GM19455 (cell line): ENCODE data around the gene C8G.

Experiments used
- ATAC-seq: cut with Tn5 transposase; IDR thresholded peaks from one replicate; pipeline ENCODE4 v1.9.1; 2021; ENCODE audit not compliant: unreplicated experiment

The C8G gene

GRCh38 chr9:136944519-136945332, at the start of gene C8G, which contains the start of gene FBXW5:
Gene C8G (plus strand): TSS chr9:136945243. CDS start chr9:136945321, 78 bp downstream.
Gene FBXW5 (minus strand): TSS chr9:136944738. CDS start chr9:136944083, 655 bp downstream.
- ATAC-seq: peak; percentile 73

GRCh38 chr9:136896027-136896426, 49.0 kb upstream of the C8G start:
- no peak for ATAC-seq

- no peak for ATAC-seq
Measured at GRCh38 chr9:136898483-136899100, 46.5 kb upstream of the C8G start.

DNA sequence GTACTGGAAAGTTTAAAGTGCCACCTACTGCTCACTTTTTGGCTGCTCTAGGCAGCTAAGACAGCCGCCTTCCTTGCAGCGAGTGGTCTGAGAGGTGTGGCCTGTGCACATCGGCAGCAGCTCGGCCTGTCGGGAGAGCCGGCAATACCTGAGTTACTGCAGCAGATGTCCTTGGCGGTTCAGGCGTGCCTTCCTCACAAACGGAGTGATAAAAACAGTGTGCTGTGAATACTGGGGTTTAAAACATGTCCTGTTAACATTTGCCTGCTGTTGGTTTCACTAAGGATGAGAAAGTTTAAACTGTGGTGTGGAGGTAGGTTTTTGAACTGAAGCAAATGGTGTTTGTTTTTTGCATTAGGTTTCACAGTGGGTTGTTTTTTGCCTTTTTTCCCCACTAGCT, 45.8 kb upstream of the C8G start:
- no peak for ATAC-seq

DNA sequence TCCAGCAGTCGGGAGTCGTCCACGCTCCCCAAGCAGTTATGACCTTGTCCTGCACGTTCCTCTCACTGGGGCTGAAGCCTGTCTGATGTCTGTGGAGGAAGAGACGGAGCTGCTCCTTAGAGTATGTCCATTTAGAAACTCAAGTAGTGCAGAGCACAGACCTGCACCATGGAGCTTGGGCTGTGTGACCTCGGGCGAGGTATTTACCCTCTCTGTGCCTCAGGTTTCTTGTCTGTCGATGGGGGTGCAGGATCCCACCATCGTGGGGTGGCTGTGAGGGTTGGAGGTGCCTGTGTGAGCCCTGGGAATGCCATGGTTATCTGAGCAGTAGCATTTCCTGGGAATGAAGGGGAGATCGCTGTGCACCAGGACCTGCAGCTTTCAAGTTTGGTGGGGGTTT, 44.5 kb upstream of the C8G start:
- ATAC-seq: no peak

GRCh38 chr9:136900988-136901515, 44.0 kb upstream of the C8G start:
- no peak for ATAC-seq

DNA sequence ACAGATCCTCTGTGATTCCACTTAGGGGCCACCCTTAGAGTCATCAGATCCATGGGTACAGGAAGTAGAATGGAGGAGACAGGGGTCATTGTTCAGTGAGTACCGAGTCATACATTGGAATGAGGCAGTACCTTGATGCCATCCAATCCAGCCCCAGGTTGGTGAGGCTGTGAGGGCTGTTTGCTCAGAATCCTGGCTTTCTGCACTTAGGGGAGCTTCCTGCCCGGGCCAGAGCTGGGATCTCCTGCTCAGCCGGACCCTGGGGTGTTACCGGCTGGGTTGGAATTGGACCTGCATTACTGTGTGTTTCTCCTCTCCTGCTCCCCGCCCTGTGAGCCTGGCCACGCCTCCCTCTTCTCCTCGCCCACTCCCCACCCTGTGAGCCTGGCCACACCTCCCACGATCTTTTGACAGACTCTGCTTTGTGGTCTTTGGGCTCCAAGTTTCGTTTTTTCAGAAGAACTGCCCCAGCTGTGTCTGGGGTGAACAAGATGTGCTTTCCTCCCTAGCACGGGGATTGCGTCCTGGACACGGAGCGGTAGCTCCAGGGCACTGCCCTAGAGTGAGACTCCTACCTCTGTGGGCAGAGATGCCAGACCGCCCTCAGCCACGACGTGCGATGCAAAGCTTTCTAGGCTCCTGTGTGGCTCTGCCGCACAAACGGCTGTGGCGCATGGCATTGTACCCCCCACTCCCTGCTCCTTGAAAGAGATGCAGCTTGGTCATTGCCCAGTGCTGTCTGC, 43.4 kb upstream of the C8G start:
- ATAC-seq: peak; percentile 51

GRCh38 chr9:136902259-136902821, 42.7 kb upstream of the C8G start:
- ATAC-seq: peak; percentile 51

DNA sequence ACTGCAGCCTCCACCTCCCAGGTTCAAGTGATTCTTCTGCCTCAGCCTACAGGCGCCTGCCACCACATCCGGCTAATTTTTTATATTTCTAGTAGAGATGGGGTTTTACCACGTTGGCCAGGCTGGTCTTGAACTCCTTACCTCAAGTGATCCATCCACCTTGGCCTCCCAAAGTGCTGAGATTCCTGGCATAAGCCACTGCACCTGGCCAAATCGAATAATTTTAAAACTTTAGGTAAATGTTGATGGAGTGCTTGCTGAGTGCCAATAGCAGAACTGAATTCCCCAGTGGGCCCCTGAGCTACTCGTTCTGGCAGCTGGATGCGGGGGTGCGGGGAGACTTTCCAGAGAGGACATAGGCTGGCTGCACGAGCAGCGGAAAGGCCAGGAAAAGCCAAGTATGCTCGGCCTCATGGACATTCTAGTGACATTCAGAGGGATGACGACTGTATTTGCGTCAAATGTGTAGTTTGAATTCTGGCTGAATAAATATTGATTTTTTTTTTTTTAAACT, 41.9 kb upstream of the C8G start:
- no peak for ATAC-seq

DNA sequence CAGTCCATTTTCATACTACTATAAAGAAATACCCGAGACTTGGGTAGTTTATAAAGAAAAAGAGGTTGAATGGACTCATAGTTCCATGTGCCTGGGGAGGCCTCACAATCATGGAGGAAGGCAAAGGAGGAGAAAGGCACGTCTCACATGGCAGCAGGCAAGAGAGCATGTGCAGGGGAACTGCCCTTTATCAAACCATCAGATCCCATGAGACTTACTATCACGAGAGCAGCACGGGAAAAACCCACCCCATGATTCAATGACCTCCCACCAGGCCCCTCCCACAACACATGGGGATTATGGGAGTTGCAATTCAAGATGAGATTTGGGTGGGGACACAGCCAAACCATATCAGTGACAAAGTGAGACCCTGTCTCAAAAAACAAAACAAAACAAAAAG, 38.8 kb upstream of the C8G start:
- ATAC-seq: no peak

DNA sequence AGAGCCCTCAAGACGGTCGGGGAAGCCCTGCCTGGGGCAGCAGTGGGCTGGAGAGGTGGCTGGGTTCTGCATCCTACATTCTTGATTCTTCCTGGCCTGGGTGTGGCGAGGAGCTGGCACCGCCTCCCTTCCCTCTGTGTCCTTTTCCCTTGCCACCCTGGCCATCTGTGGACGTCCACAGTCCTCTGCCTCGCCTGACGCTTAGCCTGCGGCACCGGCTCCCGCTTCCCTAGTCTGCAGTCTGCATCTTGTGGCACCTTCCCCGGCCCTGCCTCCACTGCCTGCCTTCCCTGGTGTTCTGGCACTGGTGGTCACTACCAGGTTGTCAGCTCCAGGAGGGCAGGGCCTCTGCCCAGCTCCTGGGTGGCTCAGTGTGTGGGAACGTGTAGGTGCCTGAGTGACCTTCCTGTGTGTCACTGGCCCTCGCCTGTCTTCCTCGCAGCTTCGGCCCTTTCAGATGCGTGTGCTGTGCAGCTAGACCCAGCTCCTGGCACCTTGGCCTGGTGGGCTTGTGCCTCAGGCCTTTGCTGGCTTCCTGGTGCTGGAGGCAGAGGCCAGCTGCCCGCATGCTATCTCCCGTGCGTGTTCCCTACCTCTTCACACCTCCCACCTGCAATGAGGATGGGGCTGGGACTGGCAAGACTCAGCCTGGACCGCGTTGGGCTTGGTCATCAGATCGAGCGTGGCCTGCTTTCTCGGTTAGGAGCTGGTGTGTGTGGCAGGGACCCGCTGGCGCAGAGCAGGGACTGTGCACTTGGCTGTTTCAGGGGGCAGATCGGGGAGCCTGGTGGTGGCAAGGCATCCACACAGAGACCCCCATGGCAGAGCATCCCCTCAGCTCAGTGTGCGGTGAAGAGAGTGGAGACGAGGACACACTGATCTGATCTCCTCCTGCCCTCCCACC, 37.8 kb upstream of the C8G start:
- ATAC-seq: no peak

DNA sequence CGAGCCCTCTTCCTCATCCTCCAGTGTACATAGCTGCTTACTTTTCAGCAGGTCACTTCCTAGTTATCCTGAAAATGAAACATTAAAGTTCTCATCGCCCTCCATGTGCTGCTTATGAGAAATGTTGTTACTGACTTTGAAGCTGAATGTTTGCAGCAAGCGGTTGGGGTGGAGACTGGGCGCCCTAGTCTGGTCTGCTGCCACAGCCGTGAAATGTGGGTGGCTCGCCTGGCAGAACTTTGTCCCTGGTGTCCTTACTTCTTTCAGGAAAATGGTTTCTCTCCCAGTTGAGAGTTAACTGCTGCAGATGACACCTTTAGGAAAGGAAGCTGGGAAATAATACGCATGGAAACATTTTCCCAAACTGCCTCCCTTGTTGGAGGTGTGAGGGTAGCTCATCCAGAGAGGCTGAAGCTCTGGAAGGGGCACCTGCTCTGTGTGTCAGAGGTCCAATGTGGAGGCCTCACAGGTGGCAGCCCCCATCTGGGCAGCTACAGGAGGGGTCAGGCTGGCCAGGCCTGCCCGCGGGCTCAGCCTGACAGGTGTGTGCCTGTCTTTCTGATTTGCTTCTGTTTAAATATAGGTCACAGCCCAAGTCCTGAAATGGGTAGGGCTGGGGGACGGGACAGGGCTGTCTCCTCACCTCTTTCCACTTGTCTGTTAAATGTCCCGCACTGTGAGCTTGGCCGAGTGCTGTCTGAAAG, 34.7 kb upstream of the C8G start:
- ATAC-seq: no peak

DNA sequence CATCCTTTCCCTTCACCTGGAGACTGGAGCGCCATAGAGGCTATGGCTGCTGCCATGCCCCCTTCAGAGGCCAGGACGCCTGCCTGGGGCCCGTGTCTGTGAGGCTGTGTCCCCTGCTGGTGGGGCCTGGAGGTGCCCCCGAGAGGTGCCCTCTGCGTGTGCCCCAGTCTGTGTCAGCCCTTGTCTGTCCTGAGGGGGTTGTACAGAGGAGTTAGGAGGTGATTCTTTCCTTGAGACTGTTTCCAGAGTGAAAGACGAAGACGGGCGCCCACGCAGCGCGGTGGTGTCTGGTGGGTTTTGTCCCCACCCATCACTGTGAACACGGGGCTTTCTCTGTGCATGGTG, 34.2 kb upstream of the C8G start:
- no peak for ATAC-seq

GRCh38 chr9:136913701-136914438, 31.2 kb upstream of the C8G start:
- ATAC-seq: no peak

- ATAC-seq: no peak
Measured at GRCh38 chr9:136915632-136916329, 29.3 kb upstream of the C8G start.

DNA sequence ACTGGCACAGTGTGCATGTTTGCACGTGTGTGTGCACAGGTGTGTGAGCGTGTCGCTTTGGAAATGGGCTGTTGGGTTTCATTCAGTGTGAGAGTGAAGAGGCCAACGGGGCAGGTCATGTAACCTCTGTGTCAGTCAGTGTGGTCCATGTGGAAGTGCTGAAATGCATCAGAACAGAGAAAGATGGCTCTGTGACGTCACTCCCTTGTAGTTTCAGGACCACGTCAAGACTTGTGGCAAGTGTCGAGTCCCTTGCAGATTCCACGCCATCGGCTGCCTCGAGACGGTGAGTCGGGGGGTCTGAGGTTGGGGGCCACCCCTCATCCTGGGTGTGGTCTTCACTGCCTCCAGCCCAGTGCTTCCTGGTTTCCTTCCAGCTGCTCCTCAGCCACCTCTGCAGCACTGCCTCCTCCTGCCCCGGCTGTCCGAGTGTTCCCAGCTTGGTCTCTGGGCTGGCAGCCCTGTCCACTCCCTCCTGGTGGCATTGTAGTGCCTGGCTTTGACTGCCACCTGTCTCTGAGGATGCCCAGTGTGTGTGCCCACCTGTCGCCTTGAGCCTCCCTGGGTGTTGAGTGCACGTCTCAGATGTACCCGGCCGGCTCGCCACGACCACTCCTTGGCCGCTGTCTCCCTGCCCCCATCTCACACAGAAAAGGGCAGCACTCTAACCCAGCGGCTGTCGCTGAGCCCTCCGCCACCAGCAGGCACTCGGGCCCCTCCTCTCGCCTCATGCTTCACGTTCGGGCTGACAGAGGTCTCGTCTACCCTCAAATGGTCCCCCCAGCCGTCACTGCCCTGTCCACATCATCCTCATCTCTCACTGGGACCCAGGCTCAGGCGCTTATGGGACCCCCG, 28.5 kb upstream of the C8G start:
- no peak for ATAC-seq

GRCh38 chr9:136917902-136918301, 27.1 kb upstream of the C8G start:
- ATAC-seq: no peak
